Activated CD4-positive, alpha-beta T cell treated with anti-CD3 and anti-CD28 coated beads for 1 hour (primary cell): ENCODE results near the gene NEIL1.

Source experiments
- DNase-seq: peaks from one replicate; pipeline ENCODE4 v3.0.0-alpha.2; 2020

The NEIL1 gene

GRCh38 chr15:75397494-75397893 lies 50.7 kb downstream of the NEIL1 start:
- no peak for DNase-seq

GRCh38 chr15:75403892-75404291 lies 57.1 kb downstream of the NEIL1 start:
- DNase-seq, result no peak
